HG02759 (cell line): ENCODE results near the gene C1orf50.
"Not testable (repeated sequence)": the region's sequence is repeated elsewhere in the genome, so short reads cannot be mapped to it uniquely, and the experiment has no call there.

ENCODE experiments used
- ATAC-seq: cut with Tn5 transposase; IDR thresholded peaks from one replicate; pipeline ENCODE4 v1.9.1; 2021; ENCODE audit warnings: mild to moderate bottlenecking, moderate library complexity; ENCODE audit not compliant: unreplicated experiment

Gene C1orf50

DNA sequence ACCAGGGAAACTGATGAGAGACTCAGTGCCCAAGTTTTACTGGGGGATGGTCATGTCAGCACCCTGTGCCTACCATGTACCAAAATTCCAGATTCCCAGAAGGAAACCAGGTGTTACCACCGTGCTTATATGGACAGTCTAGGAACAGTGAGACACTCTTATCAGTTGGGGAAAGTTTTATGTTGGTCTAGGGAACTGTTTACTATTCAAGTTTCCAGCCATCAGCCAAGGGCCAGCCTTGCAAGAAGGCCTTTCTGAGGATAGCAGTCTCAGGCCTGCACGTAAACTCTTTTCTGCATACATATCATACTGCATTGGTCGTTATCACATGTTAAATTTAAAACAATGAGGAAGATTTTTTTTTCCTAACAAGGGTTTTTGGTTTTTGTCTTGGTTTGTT is 30.4 kb downstream of the C1orf50 start:
- ATAC-seq: no peak

DNA sequence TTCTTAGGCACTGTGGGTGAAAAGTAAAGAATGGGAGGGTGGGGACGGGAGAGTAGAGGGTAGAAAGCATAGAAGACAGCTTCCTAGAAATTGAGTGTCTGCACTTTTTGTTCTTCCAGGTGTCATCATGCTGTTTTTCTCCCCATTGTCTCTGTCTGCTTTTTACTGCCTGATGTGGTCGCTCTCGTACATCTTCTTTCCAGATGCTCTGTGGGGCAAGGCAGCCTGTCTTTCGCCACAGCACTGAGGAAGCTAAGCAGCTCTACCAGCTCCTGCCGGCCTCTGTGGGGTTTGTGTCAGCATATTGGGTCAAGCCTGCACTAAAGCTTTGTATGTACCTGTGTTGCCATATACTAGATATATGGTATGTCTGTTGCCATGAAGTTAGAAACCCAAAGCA is 30.9 kb downstream of the C1orf50 start:
- ATAC-seq: no peak

DNA sequence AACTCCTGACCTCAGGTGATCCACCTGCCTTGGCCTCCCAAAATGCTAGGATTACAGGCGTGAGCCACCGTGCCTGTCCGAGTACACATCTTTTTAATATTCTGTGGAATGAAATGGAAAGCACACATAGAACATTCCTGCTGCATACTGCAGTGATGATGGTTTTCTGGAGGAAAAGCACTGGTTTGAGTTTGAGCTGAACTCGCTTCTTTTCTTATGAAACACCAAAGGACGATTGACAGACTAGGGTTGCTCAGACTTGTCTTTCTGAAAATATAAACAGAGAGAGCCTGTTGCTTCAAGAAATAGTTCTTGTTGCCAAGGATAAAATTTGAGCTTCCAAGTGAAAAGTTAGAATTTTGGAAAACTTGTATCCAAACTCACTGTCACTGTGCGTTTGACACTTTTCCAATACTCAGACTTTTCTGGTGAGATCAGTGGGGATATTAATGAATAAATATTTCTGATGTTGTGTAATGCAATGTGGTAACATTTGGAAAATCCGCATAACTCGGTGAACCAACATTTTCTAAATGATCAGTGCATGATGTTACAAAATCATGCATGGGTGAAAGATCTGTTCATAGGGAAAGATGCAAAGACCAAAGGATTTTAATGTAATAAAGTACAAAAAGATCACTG is 34.9 kb downstream of the C1orf50 start:
- ATAC-seq: no peak

DNA sequence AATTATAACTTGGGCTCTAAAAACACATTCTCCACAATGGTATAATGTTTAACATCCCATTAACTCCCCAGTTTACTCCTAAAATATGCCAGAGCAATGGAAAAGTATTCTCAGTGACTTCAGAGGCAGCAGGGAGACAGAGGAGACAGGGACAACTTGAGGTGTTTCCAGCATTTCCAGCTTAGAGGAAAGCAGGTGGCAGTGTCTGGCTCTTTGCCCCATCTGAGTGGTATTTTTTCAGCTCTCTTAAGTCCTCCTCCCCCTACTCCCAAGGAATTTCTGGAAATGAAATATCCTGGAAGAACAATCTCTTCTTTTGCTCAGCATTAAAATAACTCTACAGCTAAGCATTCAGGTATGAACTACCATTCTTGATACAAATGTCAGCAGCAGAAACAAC is 39.1 kb downstream of the C1orf50 start:
- ATAC-seq: no peak

DNA sequence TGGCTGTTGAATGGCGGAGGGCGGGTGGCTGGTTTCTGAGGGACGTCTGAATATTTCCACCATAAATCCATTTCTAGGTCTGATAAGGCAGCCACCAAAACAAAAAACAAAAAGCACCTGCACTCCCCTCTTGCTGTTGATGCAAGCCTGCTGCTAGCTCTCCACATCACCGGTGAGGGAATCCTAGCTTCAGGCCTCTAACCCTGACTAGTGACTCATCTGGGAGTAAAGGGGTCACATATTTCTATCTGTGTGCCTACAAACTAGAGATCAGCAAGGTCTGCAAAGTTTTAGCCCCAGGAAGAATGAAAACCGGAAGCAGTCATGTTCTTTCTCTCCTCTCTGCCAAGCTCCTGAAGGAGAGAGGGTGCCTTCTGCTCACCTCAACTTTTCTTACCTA is 39.5 kb downstream of the C1orf50 start:
- no peak for ATAC-seq

DNA sequence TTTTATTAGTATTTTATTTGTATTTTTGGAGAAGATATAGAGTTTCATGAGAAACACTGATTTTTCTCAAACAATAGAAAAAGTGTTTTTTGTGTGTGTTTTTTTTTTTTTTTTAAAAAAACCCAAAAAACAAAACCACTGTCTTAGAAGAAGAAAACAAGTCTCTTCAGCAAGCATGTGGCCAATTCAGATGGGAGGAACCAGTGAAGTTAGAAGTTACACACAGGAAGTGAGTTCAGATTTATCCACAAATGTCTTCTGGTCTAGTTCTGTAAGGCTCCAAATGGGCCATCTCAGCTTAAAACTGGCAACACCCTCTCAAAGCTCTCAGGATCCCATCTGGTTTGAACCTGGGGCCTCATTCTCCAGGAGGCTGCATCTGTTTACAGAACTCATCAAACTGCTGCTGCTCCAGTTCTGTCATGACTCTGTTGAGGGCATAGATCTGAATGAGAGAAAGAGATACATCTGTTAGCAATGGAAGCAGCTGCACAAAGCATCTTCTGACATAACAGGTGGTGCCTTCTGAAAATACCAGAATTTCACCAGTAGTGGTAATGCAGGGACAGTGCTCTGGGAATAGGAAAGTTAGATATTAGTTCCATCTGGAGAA is 40.1 kb downstream of the C1orf50 start:
- ATAC-seq: no peak

DNA sequence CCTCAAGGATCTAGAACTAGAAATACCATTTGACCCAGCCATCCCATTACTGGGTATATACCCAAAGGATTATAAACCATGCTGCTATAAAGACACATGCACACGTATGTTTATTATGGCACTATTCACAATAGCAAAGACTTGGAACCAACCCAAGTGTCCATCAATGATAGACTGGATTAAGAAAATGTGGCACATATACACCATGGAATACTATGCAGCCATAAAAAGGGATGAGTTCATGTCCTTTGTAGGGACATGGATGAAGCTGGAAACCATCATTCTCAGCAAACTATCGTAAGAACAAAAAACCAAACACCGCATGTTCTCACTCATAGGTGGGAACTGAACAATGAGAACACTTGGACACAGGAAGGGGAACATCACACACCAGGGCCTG is 47.8 kb downstream of the C1orf50 start:
- ATAC-seq: not testable (repeated sequence)

DNA sequence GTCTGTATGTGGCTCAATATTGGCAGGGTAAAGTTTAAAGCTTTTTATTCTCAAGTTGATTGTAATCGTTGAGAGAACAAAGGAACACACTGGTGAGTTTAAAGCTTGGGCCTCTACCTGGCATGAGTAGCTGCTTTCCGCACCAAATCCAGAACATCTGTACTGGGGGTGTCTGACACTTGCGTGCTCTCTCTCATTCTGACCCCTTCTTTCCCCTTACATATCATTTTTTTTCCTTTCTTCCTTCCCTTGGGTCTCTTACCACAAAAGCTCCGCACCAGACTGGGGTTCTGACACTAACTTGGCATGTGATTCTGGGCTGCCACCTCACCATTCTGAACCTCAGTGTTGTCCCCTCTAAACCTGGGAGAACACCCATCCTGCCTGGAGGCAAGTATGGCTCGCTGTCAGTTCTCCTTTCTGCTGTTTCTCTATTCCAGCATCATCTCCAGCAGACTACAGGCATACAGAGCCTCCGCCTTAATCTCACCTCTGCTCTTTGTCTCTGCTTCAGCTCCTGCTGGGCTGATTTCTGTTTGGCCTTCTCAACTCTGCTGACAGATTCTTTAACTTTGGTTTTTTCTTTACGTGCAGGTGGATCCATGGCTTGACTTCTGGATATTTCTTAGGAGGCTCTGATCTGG is 49.0 kb downstream of the C1orf50 start:
- no peak for ATAC-seq

DNA sequence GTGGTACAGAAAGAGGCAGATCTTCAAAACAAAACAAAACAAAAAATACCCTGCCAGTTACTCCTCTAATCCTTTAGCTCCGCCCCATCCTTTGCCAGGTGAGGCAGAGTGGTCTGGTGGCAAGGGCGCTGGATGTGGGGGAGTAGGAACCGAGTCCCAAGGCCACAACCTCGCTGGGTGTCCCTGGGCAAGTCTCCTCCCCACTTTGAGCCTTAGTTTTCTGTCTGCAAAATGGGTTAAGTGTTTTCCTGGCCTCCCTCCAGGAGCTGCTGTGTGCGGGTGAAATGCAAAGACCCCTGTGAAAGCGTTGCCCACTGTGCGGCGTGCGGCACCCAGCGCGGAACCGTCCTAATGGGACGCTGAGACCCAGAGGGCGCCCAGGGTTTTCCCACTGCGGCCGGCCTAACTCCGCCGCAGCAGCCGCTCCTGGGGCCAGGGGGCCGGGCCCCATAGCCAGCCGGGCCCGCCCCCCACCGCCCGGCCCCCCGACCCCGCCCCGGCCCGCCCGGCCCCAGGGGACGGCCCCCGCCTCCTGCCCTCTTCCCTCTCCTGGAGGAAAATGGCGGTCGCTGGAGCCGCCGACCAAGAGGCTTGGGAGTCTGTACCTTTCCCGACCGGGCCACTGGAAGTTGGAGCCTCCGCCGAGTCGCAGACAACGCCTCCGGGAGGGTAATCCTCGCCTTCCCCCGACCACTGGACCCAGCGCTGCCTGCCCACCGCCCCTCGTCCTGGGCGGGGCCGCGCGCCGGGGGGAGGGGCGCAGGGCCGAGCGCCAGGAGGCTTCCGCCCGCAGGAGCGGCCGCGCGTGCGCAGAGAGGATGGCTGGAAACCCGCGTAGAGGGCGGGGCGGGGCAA is 49.8 kb downstream of the C1orf50 start, which contains the start of the genes ERMAP and SVBP:
TSS of gene ERMAP (plus strand) at position 538 of the 855 bp plus-strand sequence. CDS start 13,327 bp downstream, outside the sequence.
TSS of gene SVBP (minus strand) at position 813 of the 855 bp plus-strand sequence. CDS start 853 bp downstream, outside the sequence.
- ATAC-seq: peak; percentile 87

DNA sequence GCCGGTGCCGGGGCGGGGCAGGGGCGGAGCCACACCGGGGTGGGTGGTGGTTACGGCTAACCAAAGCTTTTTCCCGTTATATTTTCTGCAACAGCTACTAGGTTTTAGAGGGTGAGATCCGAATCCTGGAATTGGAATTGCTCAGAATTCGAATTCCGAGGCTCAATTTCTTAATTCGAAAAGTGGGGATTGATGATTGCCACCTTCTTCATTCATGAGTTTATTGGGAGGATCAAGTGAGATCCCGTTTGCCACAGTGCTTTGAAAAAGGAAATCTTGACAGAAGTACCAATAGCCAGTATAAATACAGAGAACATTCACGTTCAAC is 50.4 kb downstream of the C1orf50 start:
- ATAC-seq: no peak

DNA sequence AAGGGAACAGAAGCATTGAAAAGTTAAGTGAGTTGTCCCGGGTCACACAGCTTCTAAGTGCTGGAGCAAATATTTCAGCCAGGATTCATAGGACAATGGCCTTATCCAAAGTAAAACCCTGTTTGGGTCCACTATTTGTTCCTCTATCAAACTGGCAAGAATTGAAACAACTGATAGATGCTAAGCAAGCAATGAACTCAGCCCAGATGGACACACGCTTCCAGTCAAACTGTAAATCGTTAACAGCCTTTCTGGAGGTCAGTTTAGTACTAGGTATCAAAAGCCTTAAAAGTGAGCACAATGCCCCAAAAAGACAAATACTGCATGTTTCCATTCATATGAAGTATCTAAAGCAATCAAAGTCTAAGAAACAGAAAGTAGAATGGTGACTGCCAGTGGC is 50.9 kb downstream of the C1orf50 start:
- no peak for ATAC-seq

DNA sequence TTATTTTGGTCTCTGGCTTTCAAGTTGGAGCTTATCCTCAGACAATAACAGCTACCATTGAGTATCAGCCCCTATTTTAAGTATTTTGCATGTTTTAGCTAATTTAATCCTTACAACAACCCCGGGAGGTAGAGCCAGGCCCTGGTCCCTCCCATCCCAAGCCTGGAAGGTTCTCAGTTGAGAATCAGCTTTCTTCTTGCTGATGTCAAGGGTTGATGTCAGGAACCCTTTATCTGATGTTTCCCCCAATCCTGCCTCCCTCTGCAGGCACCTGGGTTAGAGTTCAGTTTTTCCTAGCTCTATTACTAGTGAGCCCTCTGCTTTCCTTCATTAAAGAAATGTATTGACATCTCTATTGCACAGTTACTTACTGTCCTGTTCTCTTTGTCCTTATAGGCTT is 53.8 kb downstream of the C1orf50 start:
- no peak for ATAC-seq

DNA sequence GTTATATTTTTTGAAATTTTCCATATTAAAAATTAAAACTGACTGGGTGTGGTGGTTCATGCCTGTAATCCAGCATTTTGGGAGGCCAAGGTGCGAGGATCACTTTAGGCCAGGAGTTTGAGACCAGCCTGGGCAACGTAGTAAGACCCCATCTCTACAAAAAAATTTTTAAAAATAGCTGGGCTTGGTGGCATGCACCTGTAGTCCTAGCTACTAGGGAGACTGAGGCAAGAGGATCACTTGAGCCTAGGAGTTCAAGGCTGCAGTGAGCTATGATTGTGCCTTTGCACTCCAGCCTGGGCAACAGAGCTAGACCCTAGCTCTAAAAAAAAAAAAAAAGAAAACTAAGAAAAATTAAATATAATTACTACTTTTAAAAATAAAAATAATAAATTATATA is 54.6 kb downstream of the C1orf50 start:
- no peak for ATAC-seq

DNA sequence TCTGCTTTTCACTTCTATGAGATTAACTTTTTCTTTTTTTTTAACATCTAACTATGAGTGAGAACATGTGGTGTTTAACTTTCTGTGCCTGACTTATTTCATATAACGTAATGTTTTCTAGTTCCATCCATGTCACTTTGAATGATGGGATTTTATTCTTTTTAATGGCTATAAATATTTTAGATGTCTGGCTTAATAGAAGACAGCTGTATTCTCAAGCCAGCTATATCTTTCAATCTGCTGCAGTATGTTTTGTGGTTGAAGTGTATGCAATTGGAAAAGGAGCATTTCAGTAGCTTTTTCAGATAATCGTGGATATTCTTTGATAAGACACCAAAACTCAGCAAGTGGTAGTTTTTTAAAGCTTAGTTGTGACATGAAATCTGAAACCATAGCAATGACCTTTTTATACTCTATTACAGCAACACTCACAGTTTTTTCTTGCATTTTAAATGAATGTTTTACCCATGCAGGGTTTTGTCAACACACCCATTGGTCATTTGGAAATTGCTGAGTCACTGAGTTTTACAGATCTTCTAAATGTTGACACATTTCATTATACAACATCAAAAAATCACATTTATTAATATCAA is 55.8 kb downstream of the C1orf50 start:
- ATAC-seq: no peak

DNA sequence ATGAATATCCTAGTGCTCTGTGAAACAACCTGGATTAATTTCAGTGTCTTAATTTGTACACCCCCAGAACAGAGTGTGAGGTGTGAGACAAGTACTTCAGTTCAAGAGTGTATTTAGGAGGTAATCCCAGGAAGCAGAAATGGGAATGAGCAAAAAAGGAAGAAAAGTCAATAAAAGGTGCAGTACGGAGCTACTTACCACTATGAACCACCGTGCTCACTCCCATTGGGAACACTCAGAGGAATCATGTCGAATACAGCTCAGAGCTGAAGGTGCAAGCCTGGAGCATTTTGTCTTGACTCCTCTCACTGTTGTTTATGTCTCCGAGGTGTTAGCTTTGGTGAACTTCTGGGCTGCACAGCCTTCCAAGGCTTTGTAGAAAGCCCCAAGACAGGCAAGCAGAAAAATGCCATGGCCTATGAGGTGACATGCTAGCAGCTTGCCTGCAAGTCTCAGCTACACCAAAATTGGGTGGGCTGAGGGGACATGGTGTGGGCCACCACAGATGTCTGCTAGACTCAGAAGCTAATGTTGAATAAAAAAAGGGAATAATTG is 57.5 kb downstream of the C1orf50 start:
- ATAC-seq: no peak

DNA sequence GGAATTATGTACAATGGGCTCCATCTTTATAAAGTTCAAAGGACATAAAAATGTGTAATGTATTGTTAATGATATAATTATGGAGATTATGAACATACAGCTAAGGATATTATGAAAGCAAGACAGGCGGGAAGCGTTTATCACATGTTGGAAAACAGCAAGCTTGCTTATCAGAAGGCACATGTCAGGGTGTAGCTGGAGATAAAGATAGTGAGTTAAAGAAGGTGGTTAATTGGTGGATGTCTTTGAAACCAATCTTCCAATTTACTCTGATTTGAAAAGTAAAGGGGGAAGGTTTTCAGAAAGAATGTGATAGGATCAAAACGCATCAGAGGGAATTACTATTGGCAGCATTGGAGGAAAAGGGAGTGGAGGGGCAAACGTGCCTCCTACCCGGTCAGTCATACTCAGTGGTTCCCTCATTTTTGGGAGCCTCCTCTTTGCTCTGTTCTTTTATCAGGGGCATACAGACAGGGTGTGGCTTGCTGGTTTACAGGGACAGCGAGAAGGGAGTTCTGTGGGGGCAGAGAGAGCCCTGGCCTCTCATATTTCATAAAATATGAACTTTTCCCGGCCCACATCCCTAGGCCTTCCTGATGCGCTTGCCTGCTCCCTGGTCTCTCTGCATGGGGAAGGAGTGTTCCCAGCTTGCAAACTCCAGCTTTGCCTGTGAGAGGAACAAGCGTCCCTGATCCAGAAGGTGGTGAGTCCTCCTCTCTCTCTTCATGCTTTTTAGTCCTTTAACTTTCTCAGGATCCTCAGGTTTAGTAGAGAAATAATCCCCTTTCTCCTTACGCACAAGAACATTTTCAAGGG is 58.2 kb downstream of the C1orf50 start:
- no peak for ATAC-seq
